ENCODE measurements around the gene NAGS. TPM values are rescaled to one million over a fixed set of nuclear protein-coding genes. Genes with fewer than 3 reads are reported as not detected.
A peak's percentile ranks its signal among the peaks of the same experiment; 100 is the strongest.

Gene NAGS
- total RNA-seq, 4 donors from 2014 or later: 0.84 to 7.2 (median 1.8) TPM

DNA sequence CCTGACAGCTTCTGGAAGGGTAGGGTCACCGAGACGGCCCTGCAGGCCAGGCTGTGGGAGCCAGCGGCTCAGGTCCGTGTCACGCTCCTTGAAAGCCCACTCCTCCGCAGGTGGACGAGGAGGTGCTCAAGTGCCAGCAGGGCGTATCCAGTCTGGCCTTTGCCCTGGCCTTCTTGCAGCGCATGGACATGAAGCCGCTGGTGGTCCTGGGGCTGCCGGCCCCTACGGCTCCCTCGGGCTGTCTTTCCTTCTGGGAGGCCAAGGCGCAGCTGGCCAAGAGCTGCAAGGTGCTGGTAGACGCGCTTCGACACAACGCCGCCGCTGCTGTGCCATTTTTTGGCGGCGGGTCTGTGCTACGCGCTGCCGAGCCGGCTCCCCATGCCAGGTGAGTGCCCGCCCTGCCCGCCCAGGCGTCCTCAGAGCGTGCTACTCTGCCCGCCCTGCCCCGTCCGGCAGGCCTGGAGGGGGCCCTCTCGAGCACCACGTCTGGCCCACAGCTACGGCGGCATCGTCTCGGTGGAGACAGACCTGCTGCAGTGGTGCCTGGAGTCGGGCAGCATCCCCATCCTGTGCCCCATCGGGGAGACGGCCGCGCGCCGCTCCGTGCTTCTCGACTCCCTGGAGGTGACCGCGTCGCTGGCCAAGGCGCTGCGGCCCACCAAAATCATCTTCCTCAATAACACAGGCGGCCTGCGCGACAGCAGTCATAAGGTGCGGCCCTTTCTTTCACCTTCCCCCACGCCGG, 1.3 kb downstream of the NAGS start:
- H3K4me1 ChIP-seq: peaks cover 0 to 42% (median 31%) of the 10 kb centered on the region in 4 donors
- H3K4me3 ChIP-seq: peak overlapping the region; percentile 22 to 62 (median 45)
- no peak for TF ChIP-seq POLR2A (IDR thresholded peaks at IDR 0.05)
- TF ChIP-seq, protein P1, sequence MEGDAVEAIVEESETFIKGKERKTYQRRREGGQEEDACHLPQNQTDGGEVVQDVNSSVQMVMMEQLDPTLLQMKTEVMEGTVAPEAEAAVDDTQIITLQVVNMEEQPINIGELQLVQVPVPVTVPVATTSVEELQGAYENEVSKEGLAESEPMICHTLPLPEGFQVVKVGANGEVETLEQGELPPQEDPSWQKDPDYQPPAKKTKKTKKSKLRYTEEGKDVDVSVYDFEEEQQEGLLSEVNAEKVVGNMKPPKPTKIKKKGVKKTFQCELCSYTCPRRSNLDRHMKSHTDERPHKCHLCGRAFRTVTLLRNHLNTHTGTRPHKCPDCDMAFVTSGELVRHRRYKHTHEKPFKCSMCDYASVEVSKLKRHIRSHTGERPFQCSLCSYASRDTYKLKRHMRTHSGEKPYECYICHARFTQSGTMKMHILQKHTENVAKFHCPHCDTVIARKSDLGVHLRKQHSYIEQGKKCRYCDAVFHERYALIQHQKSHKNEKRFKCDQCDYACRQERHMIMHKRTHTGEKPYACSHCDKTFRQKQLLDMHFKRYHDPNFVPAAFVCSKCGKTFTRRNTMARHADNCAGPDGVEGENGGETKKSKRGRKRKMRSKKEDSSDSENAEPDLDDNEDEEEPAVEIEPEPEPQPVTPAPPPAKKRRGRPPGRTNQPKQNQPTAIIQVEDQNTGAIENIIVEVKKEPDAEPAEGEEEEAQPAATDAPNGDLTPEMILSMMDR (IDR thresholded peaks at IDR 0.05): peak in 1 of 5 experiments; percentile 10
- no peak for TF ChIP-seq EP300 (IDR thresholded peaks at IDR 0.05)
- WGBS, 2 donors: 4 to 10% methylated on average over 11 to 30 of the region's 59 CpGs
- H3K36me3 ChIP-seq: peaks cover 0 to 15% (median 0%) of the 10 kb centered on the region in 3 donors
- no peak for DNase-seq (ENCODE audit: low spot score in 2 of 2)
- peak overlapping the region in 2 of 4 donors; percentile 61 to 69 for H3K27ac ChIP-seq
- peaks cover 3 to 67% of the 10 kb centered on the region in 2 donors for H3K27me3 ChIP-seq
- H3K9me3 ChIP-seq: no peaks in the 10 kb centered on the region

DNA sequence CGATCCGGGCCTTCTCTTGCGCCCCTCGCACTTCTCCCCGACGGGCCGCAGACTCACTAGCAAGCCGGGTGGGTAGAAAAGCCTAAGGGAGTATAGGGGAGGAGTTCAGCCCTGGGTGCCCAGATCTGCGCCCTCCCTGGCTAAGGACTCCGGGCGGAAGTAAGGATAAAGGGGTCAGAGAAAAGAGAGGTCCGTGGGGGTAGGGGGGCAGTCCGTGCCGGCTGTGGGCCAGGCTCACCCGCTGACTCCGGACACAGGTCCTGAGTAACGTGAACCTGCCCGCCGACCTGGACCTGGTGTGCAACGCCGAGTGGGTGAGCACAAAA, 1.8 kb downstream of the NAGS start:
- TF ChIP-seq, protein P1 (IDR thresholded peaks at IDR 0.05): no peak
- TF ChIP-seq POLR2A (IDR thresholded peaks at IDR 0.05) (no peak), EP300 (IDR thresholded peaks at IDR 0.05) (no peak)
- WGBS, 2 donors: 0 to 5% methylated on average over 13 to 21 of the region's 21 CpGs
- peak overlapping the region in 2 of 4 donors; percentile 61 to 69 for H3K27ac ChIP-seq

GRCh38 chr17:44006598-44007345, 2.4 kb downstream of the NAGS start:
- H3K27ac ChIP-seq: peak overlapping the region in 2 of 4 donors; percentile 61 to 69
- H3K9me3 ChIP-seq: no peaks in the 10 kb centered on the region
- peaks cover 0 to 23% (median 0%) of the 10 kb centered on the region in 3 donors for H3K36me3 ChIP-seq
- peaks cover 3 to 58% of the 10 kb centered on the region in 2 donors for H3K27me3 ChIP-seq
- DNase-seq (ENCODE audit: low spot score in 2 of 2): peak; percentile 92 to 96
- WGBS, 2 donors: 1 to 2% methylated on average over 22 to 40 of the region's 40 CpGs
- peaks cover 0 to 42% (median 31%) of the 10 kb centered on the region in 4 donors for H3K4me1 ChIP-seq
- TF ChIP-seq POLR2A (IDR thresholded peaks at IDR 0.05) (peak in 1 of 2 donors; percentile 32), EP300 (IDR thresholded peaks at IDR 0.05) (no peak)
- TF ChIP-seq, protein P1 (IDR thresholded peaks at IDR 0.05): peak in 2 of 5 experiments; percentile 27 to 33
- H3K4me3 ChIP-seq: peak overlapping the region; percentile 22 to 62 (median 45)

More for the DNA sequence above, 1.8 kb downstream of the NAGS start:
- H3K36me3 ChIP-seq: peaks cover 0 to 18% (median 0%) of the 10 kb centered on the region in 3 donors
- no peak for DNase-seq (ENCODE audit: low spot score in 2 of 2)
- peaks cover 3 to 63% of the 10 kb centered on the region in 2 donors for H3K27me3 ChIP-seq
- H3K9me3 ChIP-seq: no peaks in the 10 kb centered on the region
- H3K4me1 ChIP-seq: peaks cover 0 to 42% (median 31%) of the 10 kb centered on the region in 4 donors
- peak overlapping the region; percentile 22 to 62 (median 45) for H3K4me3 ChIP-seq

DNA sequence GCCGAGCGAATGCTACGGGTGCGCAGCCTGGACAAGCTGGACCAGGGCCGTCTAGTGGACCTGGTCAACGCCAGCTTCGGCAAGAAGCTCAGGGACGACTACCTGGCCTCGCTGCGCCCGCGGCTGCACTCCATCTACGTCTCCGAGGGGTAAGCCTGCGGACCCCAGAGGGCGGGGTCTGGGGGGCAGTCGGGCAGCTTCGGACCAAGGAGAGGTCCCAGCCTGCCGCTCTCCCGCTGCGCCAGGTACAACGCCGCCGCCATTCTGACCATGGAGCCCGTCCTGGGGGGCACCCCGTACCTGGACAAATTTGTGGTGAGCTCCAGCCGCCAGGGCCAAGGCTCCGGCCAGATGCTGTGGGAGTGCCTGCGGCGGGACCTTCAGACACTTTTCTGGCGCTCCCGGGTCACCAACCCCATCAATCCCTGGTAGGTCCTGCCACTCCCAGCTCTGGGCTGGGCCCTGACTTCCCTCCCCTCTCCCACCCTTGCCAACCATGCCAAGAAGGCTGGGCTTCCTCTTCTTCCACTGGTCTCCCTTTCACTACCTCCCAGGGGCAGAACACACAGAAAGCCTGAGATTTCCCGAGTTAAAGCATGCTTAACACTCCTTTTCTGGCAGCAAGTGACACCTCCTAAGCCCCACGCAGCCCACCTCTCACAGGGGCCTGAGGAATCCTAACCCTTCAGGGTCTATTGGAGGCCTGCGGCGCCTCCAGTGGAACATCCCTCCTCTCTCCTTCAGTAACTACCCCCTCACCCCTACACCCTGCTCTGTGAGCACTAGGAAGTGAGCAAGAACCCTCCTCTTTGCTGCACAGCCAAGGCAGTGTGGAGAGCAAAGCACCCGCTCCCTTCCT, 3.2 kb downstream of the NAGS start:
- Histone ChIP-seq H3K4me1 (peaks cover 0 to 42% (median 31%) of the 10 kb centered on the region in 4 donors), H3K27ac (no peak overlapping the region), H3K36me3 (peaks cover 0 to 31% (median 0%) of the 10 kb centered on the region in 3 donors), H3K4me3 (peak overlapping the region; percentile 22 to 62 (median 45)), H3K27me3 (peaks cover 3 to 51% of the 10 kb centered on the region in 2 donors), H3K9me3 (no peaks in the 10 kb centered on the region)
- 12 to 16% methylated on average over 11 to 12 of the region's 37 CpGs for WGBS, 2 donors
- DNase-seq (ENCODE audit: low spot score in 2 of 2): no peak
- TF ChIP-seq POLR2A (IDR thresholded peaks at IDR 0.05) (no peak), EP300 (IDR thresholded peaks at IDR 0.05) (no peak)
- TF ChIP-seq, protein P1 (IDR thresholded peaks at IDR 0.05): no peak
